SIG-M5 treated with dmso at 0.1 percent for 504 hours (cell line): ENCODE measurements around the gene TMEM200B.
"Not testable (repeated sequence)": the region's sequence is repeated elsewhere in the genome, so short reads cannot be mapped to it uniquely, and the experiment has no call there.

Source experiments
- DNase-seq: peaks from one replicate; lab custom pipeline; 2025; ENCODE audit not compliant: unreplicated experiment; lab: John Stamatoyannopoulos, UW

The TMEM200B gene

GRCh38 chr1:29136391-29136915, 12.8 kb upstream of the TMEM200B start:
- DNase-seq = no peak

GRCh38 chr1:29134695-29135028, 11.0 kb upstream of the TMEM200B start:
- no peak for DNase-seq

GRCh38 chr1:29133861-29134694, 10.4 kb upstream of the TMEM200B start:
- DNase-seq = no peak

GRCh38 chr1:29131056-29131455, 7.4 kb upstream of the TMEM200B start:
- not testable (repeated sequence) for DNase-seq

GRCh38 chr1:29129916-29130315, 6.2 kb upstream of the TMEM200B start:
- DNase-seq = no peak

- DNase-seq = no peak
Measured at GRCh38 chr1:29128739-29129138, 5.0 kb upstream of the TMEM200B start.

GRCh38 chr1:29126198-29126597, 2.5 kb upstream of the TMEM200B start:
- no peak for DNase-seq

- no peak for DNase-seq
Measured at GRCh38 chr1:29125788-29126187, 2.1 kb upstream of the TMEM200B start.

GRCh38 chr1:29125237-29125641, 1.5 kb upstream of the TMEM200B start:
- no peak for DNase-seq

GRCh38 chr1:29124366-29125236, 898 bp upstream of the TMEM200B start:
- no peak for DNase-seq

GRCh38 chr1:29123053-29123886, 433 bp downstream of the TMEM200B start:
- DNase-seq = no peak

- DNase-seq = no peak
Measured at GRCh38 chr1:29122682-29123052, 1.0 kb downstream of the TMEM200B start.

GRCh38 chr1:29121936-29122681, 1.6 kb downstream of the TMEM200B start:
- no peak for DNase-seq

- no peak for DNase-seq
Measured at GRCh38 chr1:29121516-29121935, 2.2 kb downstream of the TMEM200B start.

GRCh38 chr1:29120947-29121485, 2.7 kb downstream of the TMEM200B start:
- peak; percentile 52 for DNase-seq

GRCh38 chr1:29120367-29120766, 3.3 kb downstream of the TMEM200B start:
- DNase-seq = no peak

GRCh38 chr1:29119121-29119929, 4.4 kb downstream of the TMEM200B start:
- DNase-seq = no peak

GRCh38 chr1:29117381-29117780, 6.3 kb downstream of the TMEM200B start:
- DNase-seq = no peak

- no peak for DNase-seq
Measured at GRCh38 chr1:29114654-29115053, 9.0 kb downstream of the TMEM200B start.
